Endothelial cell of umbilical vein (primary cell): Measurements from ENCODE around the gene CNOT1. TPM values are rescaled to one million over a fixed set of nuclear protein-coding genes. Genes with fewer than 3 reads are reported as not detected.

Experiments
- BruUV-seq: library from RNA; stranded (reverse); fragments of 400-500 nt; replicated peaks from 2 replicates; lab custom pipeline; 2021; lab: Mats Ljungman, UMichigan
- CTCF ChIA-PET: fragments of 300-600, 350-600 bp; sonication (Branson Sonifier 250); formaldehyde crosslinking; loops from one replicate; lab custom pipeline; 2021; ENCODE audit warnings: antibody characterized with exemption, inconsistent platforms; lab: Charles Lee
- POLR2A ChIA-PET: fragments of 300-600, 350-600 bp; sonication (Branson Sonifier 250); formaldehyde crosslinking; loops from one replicate; lab custom pipeline; 2021; ENCODE audit warnings: antibody characterized with exemption, inconsistent platforms; lab: Charles Lee
- DNase-seq: peaks from one replicate; pipeline ENCODE4 v3.0.0-alpha.2; 2011; ENCODE audit warnings: low read depth, low spot score
- FAIRE-seq: peaks from 2 replicates; lab custom pipeline; 2011; peaks lifted over from hg19 to GRCh38; lab: Jason Lieb, UNC
- H2AFZ ChIP-seq: 2 replicates; pipeline ENCODE4 v1.6.0; 2012; ENCODE audit warnings: low read depth, low read length, control low read depth, inconsistent platforms
- H3K27ac ChIP-seq: 2 replicates; pipeline ENCODE4 v1.5.1; 2011; ENCODE audit warnings: low read depth, mild to moderate bottlenecking, control low read depth, low read length, moderate library complexity; ENCODE audit not compliant: insufficient read depth
- H3K27me3 ChIP-seq, 2 experiments: 2 replicates each; pipeline versions ENCODE4 v1.6.0 to v1.6.1; 2011; ENCODE audit warnings: low read length in 2 of 2, mixed read lengths in 1 of 2; ENCODE audit not compliant: control insufficient read depth in 2 of 2, insufficient read depth in 2 of 2
- H3K36me3 ChIP-seq, 2 experiments: 2 replicates in 1 of 2; 3 replicates in 1 of 2; pipeline ENCODE4 v1.5.1; 2011; ENCODE audit warnings: low read length in 2 of 2, mild to moderate bottlenecking in 1 of 2, moderate library complexity in 1 of 2; ENCODE audit not compliant: control insufficient read depth in 2 of 2, insufficient read depth in 2 of 2; ENCODE audit errors: extremely low read depth in 1 of 2
- H3K4me1 ChIP-seq: 3 replicates; pipeline ENCODE4 v1.5.1; 2011; ENCODE audit warnings: mild to moderate bottlenecking, low read length; ENCODE audit not compliant: control insufficient read depth, insufficient read depth; ENCODE audit errors: extremely low read depth
- H3K4me2 ChIP-seq: 2 replicates; pipeline ENCODE4 v1.6.1; 2011; ENCODE audit warnings: low read length, control low read depth, mixed read lengths; ENCODE audit not compliant: insufficient read depth
- H3K4me3 ChIP-seq, 3 experiments: fragments of 200-600 bp in 1 of 3; sonication (generic), shearing (Covaris generic) in 1 of 3; replicated peaks in 1 of 3; 2 replicates each; pipeline ENCODE4 v1.5.1; 2011 to 2016; ENCODE audit warnings: control low read depth in 3 of 3, low read length in 3 of 3, mild to moderate bottlenecking in 2 of 3, inconsistent platforms in 1 of 3, low read depth in 1 of 3, moderate library complexity in 1 of 3; ENCODE audit not compliant: insufficient read depth in 1 of 3
- H3K79me2 ChIP-seq: 2 replicates; pipeline ENCODE4 v1.6.0; 2012; ENCODE audit warnings: low read length, inconsistent platforms; ENCODE audit not compliant: control insufficient read depth, insufficient read depth
- H3K9ac ChIP-seq: replicated peaks from 2 replicates; pipeline ENCODE3; 2011; ENCODE audit warnings: low read length, control low read depth; ENCODE audit not compliant: insufficient read depth; ENCODE audit errors: extremely low read depth
- H3K9me1 ChIP-seq: replicated peaks from 3 replicates; pipeline ENCODE4 v1.6.0; 2011; ENCODE audit warnings: mild to moderate bottlenecking, low read length; ENCODE audit not compliant: control insufficient read depth, insufficient read depth; ENCODE audit errors: extremely low read depth
- H3K9me3 ChIP-seq: replicated peaks from 2 replicates; pipeline ENCODE4 v1.5.1; 2012; ENCODE audit warnings: low read length, inconsistent platforms; ENCODE audit not compliant: control insufficient read depth, insufficient read depth
- H4K20me1 ChIP-seq: replicated peaks from 2 replicates; pipeline ENCODE3; 2011; ENCODE audit warnings: mild to moderate bottlenecking, low read length; ENCODE audit not compliant: control insufficient read depth, insufficient read depth; ENCODE audit errors: extremely low read depth
- CTCF ChIP-seq, 2 donors: IDR thresholded peaks; 1 replicate in 1 of 2; 2 replicates in 1 of 2; pipeline ENCODE4 v1.5.1; 2011; ENCODE audit warnings: low read length in 2 of 2, mild to moderate bottlenecking in 2 of 2, moderate library complexity in 2 of 2, control low read depth in 1 of 2, inconsistent platforms in 1 of 2, low read depth in 1 of 2; ENCODE audit not compliant: insufficient read depth in 1 of 2; ENCODE audit errors: extremely low read depth in 1 of 2
- EZH2 ChIP-seq: IDR thresholded peaks from 2 replicates; pipeline ENCODE4 v1.6.1; 2012; ENCODE audit warnings: borderline replicate concordance, low read depth, mild to moderate bottlenecking, moderate library complexity, low read length, inconsistent platforms; ENCODE audit not compliant: severe bottlenecking
- FOS ChIP-seq: IDR thresholded peaks from 2 replicates; pipeline ENCODE4 v1.6.1; 2011; ENCODE audit warnings: mild to moderate bottlenecking, low read length, moderate library complexity, borderline replicate concordance; ENCODE audit not compliant: insufficient read depth
- GATA2 ChIP-seq: IDR thresholded peaks from 2 replicates; pipeline ENCODE4 v1.7.0; 2011; ENCODE audit warnings: low read depth, mild to moderate bottlenecking, moderate library complexity, mixed read lengths, low read length; ENCODE audit not compliant: insufficient read length, insufficient read depth
- JUN ChIP-seq: IDR thresholded peaks from 2 replicates; pipeline ENCODE4 v1.6.1; 2011; ENCODE audit warnings: borderline replicate concordance, low read depth; ENCODE audit not compliant: insufficient read length, insufficient read depth
- MAX ChIP-seq: IDR thresholded peaks from 2 replicates; pipeline ENCODE4 v1.6.1; 2011; ENCODE audit not compliant: insufficient read depth, insufficient read length
- MYC ChIP-seq: IDR thresholded peaks from one replicate; pipeline ENCODE4 v1.6.1; 2011; ENCODE audit warnings: mild to moderate bottlenecking, low read depth, low read length
- POLR2A ChIP-seq: IDR thresholded peaks from 2 replicates; pipeline ENCODE4 v1.6.1; 2012; ENCODE audit warnings: low read depth, mild to moderate bottlenecking, control low read depth, low read length
- POLR2AphosphoS5 ChIP-seq: IDR thresholded peaks from 2 replicates; pipeline ENCODE4 v1.6.1; 2012; ENCODE audit warnings: low read depth, mild to moderate bottlenecking, control low read depth, low read length, moderate library complexity; ENCODE audit not compliant: insufficient read depth
- dilution Hi-C: fragments of 300-500 bp; cut with MboI; formaldehyde crosslinking; loops from one replicate; pipeline ENCODE4 v1.15.0; 2019; ENCODE audit warnings: low sequenced_read_pairs; ENCODE audit not compliant: extremely low pct_ligation_motif_present
- intact Hi-C: fragments of 100-400 bp; cut with micrococcal nuclease; formaldehyde crosslinking; loops from one replicate; pipeline ENCODE4 v1.10.0; 2022
- polyA plus RNA-seq, 4 experiments: library from polyadenylated mRNA; depleted of rRNA in 3 of 4; stranded (reverse) in 3 of 4; unstranded in 1 of 4; fragments of >200 nt; gene quantifications; 2 replicates each; pipeline versions ENCODE4 v1.2.1 to v1.2.3, GENCODE V29; 2011 to 2012; ENCODE audit warnings: missing spikeins in 1 of 4
- total RNA-seq: library from RNA; stranded (reverse); gene quantifications from 2 replicates; pipeline ENCODE4 v1.2.3, GENCODE V29; 2021

The CNOT1 gene
- total and polyA plus RNA-seq, 2 donors (not counting 3 experiments of a cell fraction or from before 2014, with no cell fraction given): 142 to 151 TPM

GRCh38 chr16:58510776-58511628 lies 118.6 kb downstream of the CNOT1 start:
- intact Hi-C loops: no loop called here
- no peaks in the 10 kb centered on the region for H3K27me3 ChIP-seq
- BruUV-seq: no TSS peak
- H3K4me2 ChIP-seq: no peak overlapping the region
- no peaks in the 10 kb centered on the region for H3K79me2 ChIP-seq
- H3K36me3 ChIP-seq: peaks cover 0 to 30% of the 10 kb centered on the region in 2 experiments
- TF ChIP-seq GATA2: no peak
- no peak for TF ChIP-seq MAX
- no peak for TF ChIP-seq EZH2
- no peak for TF ChIP-seq MYC
- TF ChIP-seq POLR2AphosphoS5: no peak
- no peak for TF ChIP-seq POLR2A
- no peak for TF ChIP-seq FOS
- no peak for TF ChIP-seq JUN
- TF ChIP-seq CTCF (IDR thresholded peaks at IDR 0.05; ENCODE audit: extremely low read depth in 1 of 2, insufficient read depth in 1 of 2, low read depth in 1 of 2, low read length in 2 of 2): no peak
- peaks cover 6% of the 10 kb centered on the region for H3K4me1 ChIP-seq
- no peaks in the 10 kb centered on the region for H4K20me1 ChIP-seq
- H3K9me3 ChIP-seq: no peaks in the 10 kb centered on the region
- ChIA-PET CTCF (interaction anchor here (0.8 to 6.8 kb wide), 6 partner anchors 11 to 245 kb away, joined by 3 to 73 read pairs (median 12); partner anchors contain the start of gene NDRG4), POLR2A (no interaction called here)
- no peak overlapping the region for H3K4me3 ChIP-seq
- no peak overlapping the region for H3K9ac ChIP-seq
- no peak for DNase-seq
- H3K9me1 ChIP-seq: no peaks in the 10 kb centered on the region
- dilution Hi-C loops: no loop called here
- no peak for FAIRE-seq
- no peak overlapping the region for H3K27ac ChIP-seq
- no peak overlapping the region for H2AFZ ChIP-seq
